HepG2 (cell line): ENCODE results near the gene PNKD. TPM values are rescaled to one million over a fixed set of nuclear protein-coding genes. Genes with fewer than 3 reads are reported as not detected.

Source experiments
- FOXJ3 ChIP-seq: sonication (generic); formaldehyde crosslinking; IDR thresholded peaks from 2 replicates; pipeline ENCODE4 v1.4.0; 2020; ENCODE audit warnings: missing genetic modification reagents, mild to moderate bottlenecking, borderline replicate concordance
- GMEB1 ChIP-seq: sonication (generic); formaldehyde crosslinking; IDR thresholded peaks from 2 replicates; pipeline ENCODE4 v1.5.1; 2020; ENCODE audit warnings: missing genetic modification reagents, mild to moderate bottlenecking, borderline replicate concordance
- KDM3A ChIP-seq: IDR thresholded peaks from 2 replicates; pipeline ENCODE4 v1.6.1; 2018; ENCODE audit warnings: low read depth, missing compliant biosample characterization
- MIER3 ChIP-seq: IDR thresholded peaks from 2 replicates; pipeline ENCODE4 v1.6.1; 2016; ENCODE audit warnings: missing compliant biosample characterization, borderline replicate concordance
- PHB2 ChIP-seq: fragments of 450-650 bp; IDR thresholded peaks from 2 replicates; pipeline ENCODE4 v1.6.1; 2018; ENCODE audit not compliant: partially characterized antibody
- PPARG ChIP-seq: conservative IDR thresholded peaks from 2 replicates; pipeline ENCODE4 v1.6.1; 2016; ENCODE audit warnings: missing biosample characterization, missing genetic modification reagents
- PRDM15 ChIP-seq: sonication (generic); formaldehyde crosslinking; IDR thresholded peaks from 2 replicates; pipeline ENCODE4 v1.4.0; 2020; ENCODE audit warnings: missing genetic modification reagents
- RFXANK ChIP-seq: IDR thresholded peaks from 2 replicates; pipeline ENCODE4 v1.6.1; 2016
- SMAD1 ChIP-seq: sonication (generic); formaldehyde crosslinking; IDR thresholded peaks from 2 replicates; pipeline ENCODE4 v1.4.0; 2020; ENCODE audit warnings: missing genetic modification reagents, low read depth, mild to moderate bottlenecking, borderline replicate concordance
- ZKSCAN1 ChIP-seq: fragments of 150-350 bp; IDR thresholded peaks from 2 replicates; pipeline ENCODE4 v1.6.1; 2014; ENCODE audit warnings: low read length
- ZNF276 ChIP-seq: sonication (generic); formaldehyde crosslinking; IDR thresholded peaks from 2 replicates; pipeline ENCODE4 v1.4.0; 2020; ENCODE audit warnings: mild to moderate bottlenecking, low read depth, missing genetic modification reagents
- ZNF629 ChIP-seq: sonication (generic); formaldehyde crosslinking; conservative IDR thresholded peaks from 2 replicates; pipeline ENCODE4 v1.5.0; 2020; ENCODE audit warnings: missing genetic modification reagents
- ZNF644 ChIP-seq: IDR thresholded peaks from 2 replicates; pipeline ENCODE4 v1.6.1; 2016; ENCODE audit warnings: low read depth
- ZNF687 ChIP-seq: sonication (generic); formaldehyde crosslinking; IDR thresholded peaks from 2 replicates; pipeline ENCODE4 v1.5.1; 2020; ENCODE audit warnings: mild to moderate bottlenecking, missing genetic modification reagents, moderate library complexity
- ZNF800 ChIP-seq: sonication (generic); formaldehyde crosslinking; IDR thresholded peaks from 2 replicates; pipeline ENCODE4 v1.4.0; 2020; ENCODE audit warnings: missing genetic modification reagents
- polyA plus RNA-seq, 8 experiments: library from polyadenylated mRNA; depleted of rRNA in 3 of 8; stranded (reverse) in 7 of 8; unstranded in 1 of 8; fragments of >200 nt; fragmentation: Illumina TruSeq in 4 of 8; extraction: Trizol in 4 of 8; gene quantifications; 2 replicates each; pipeline versions ENCODE4 v1.2.1 to v1.2.3, GENCODE V29; 2011 to 2016; ENCODE audit warnings: low read depth in 4 of 8, missing spikeins in 1 of 8, mixed read lengths in 1 of 8; ENCODE audit not compliant: insufficient read depth in 1 of 8
- total RNA-seq, 5 experiments: library from RNA; depleted of rRNA; stranded (reverse); fragments of >200 nt; fragmentation: Illumina TruSeq; extraction: Trizol; gene quantifications; 2 replicates each; pipeline ENCODE4 v1.2.3, GENCODE V29; 2016; ENCODE audit warnings: low read depth in 1 of 5

Gene PNKD
- total and polyA plus RNA-seq, 2 of the 13 experiments (the other 11 are each of a cell fraction or from before 2014, with no cell fraction given) = 55.9 to 80.4 TPM

- TF ChIP-seq ZNF800 (CRISPR knock-in tag) = peak; percentile 55; the same call in 1 of the 2 replicates
- TF ChIP-seq PRDM15 (CRISPR knock-in tag) = no peak
- TF ChIP-seq SMAD1 (CRISPR knock-in tag) = peak; percentile 47; the same call in 1 of the 2 replicates
- TF ChIP-seq PHB2 = no peak
- peak; percentile 62; the same call in 1 of the 2 replicates for TF ChIP-seq MIER3 (CRISPR knock-in tag)
- TF ChIP-seq ZNF687 (CRISPR knock-in tag) = peak; percentile 17; the same call in 1 of the 2 replicates
- peak; percentile 58 for TF ChIP-seq ZNF629 (CRISPR knock-in tag)
- peak; percentile 53; the same call in 1 of the 2 replicates for TF ChIP-seq GMEB1
- TF ChIP-seq PPARG (CRISPR knock-in tag) = peak; percentile 81
- no peak for TF ChIP-seq RFXANK (CRISPR knock-in tag)
- TF ChIP-seq KDM3A (CRISPR knock-in tag) = peak; percentile 94
- 0 out of 2 replicates have a peak, but pooled peaks have one; percentile 74 for TF ChIP-seq ZNF276 (CRISPR knock-in tag)
- TF ChIP-seq ZKSCAN1 = 0 out of 2 replicates have a peak, but pooled peaks have one; percentile 42
- TF ChIP-seq ZNF644 = no peak
- peak; percentile 44; the same call in 1 of the 2 replicates for TF ChIP-seq FOXJ3 (CRISPR knock-in tag)
Measured at GRCh38 chr2:218301176-218301819, 31.0 kb downstream of the PNKD start (continued).
